GM12878 (cell line): ENCODE measurements around the gene PPDPF.

Experiments used
- CEBPB ChIP-seq, 2 experiments: fragments of 150-350 bp in 1 of 2; IDR thresholded peaks; 2 replicates each; pipeline ENCODE4 v1.6.1; 2012 to 2014; ENCODE audit warnings: low read depth in 2 of 2, low read length in 2 of 2, borderline replicate concordance in 1 of 2, inconsistent platforms in 1 of 2
- CTCF ChIP-seq, 3 experiments: IDR thresholded peaks in 2 of 3; conservative IDR thresholded peaks in 1 of 3; 2 replicates each; pipeline ENCODE4 v1.5.1; 2011; ENCODE audit warnings: low read depth in 3 of 3, low read length in 3 of 3, mild to moderate bottlenecking in 3 of 3, control low read depth in 2 of 3, moderate library complexity in 2 of 3, inconsistent platforms in 1 of 3, mixed read lengths in 1 of 3; ENCODE audit not compliant: control insufficient read depth in 2 of 3, insufficient read depth in 1 of 3; ENCODE audit errors: extremely low read depth in 1 of 3
- ELK1 ChIP-seq: IDR thresholded peaks from 2 replicates; pipeline ENCODE4 v1.6.1; 2012; ENCODE audit warnings: low read depth, low read length, improper control_type of control experiment
- HDAC6 ChIP-seq: fragments of 200-600 bp; sonication (generic); IDR thresholded peaks from one replicate; pipeline ENCODE4 v1.8.0; 2017; ENCODE audit warnings: antibody characterized with exemption; ENCODE audit not compliant: unreplicated experiment
- POLR2AphosphoS2 ChIP-seq: IDR thresholded peaks from 2 replicates; pipeline ENCODE4 v1.6.1; 2011; ENCODE audit warnings: low read depth, mild to moderate bottlenecking, low read length, improper control_type of control experiment, moderate library complexity
- USF2 ChIP-seq: IDR thresholded peaks from 2 replicates; pipeline ENCODE4 v1.6.1; 2011; ENCODE audit warnings: low read depth, low read length, improper control_type of control experiment, borderline replicate concordance
- ZNF622 ChIP-seq: fragments of 450-650 bp; IDR thresholded peaks from 2 replicates; pipeline ENCODE4 v1.6.1; 2017; ENCODE audit warnings: mild to moderate bottlenecking, inconsistent platforms

- no peak for TF ChIP-seq USF2
- no peak for TF ChIP-seq ELK1
- no peak for TF ChIP-seq HDAC6
- no peak for TF ChIP-seq CTCF (IDR thresholded peaks at IDR 0.05 in 2 of 3, conservative IDR thresholded peaks at IDR 0.05 in 1 of 3; ENCODE audit: control insufficient read depth in 2 of 3, extremely low read depth in 1 of 3, insufficient read depth in 1 of 3, low read depth in 3 of 3, low read length in 3 of 3)
- TF ChIP-seq POLR2AphosphoS2, result no peak
- TF ChIP-seq ZNF622, result no peak
- no peak for TF ChIP-seq CEBPB (IDR thresholded peaks at IDR 0.05; ENCODE audit: borderline replicate concordance in 1 of 2, low read depth in 2 of 2, low read length in 2 of 2)
These were observed 9.6 kb downstream of the PPDPF start for GRCh38 chr20:63529861-63530787.
